Hypothalamus (tissue), 51 donors: ENCODE measurements around the gene KCNK10.
"Not testable (repeated sequence)": the region's sequence is repeated elsewhere in the genome, so short reads cannot be mapped to it uniquely, and the experiment has no call there.

Source experiments
- DNase-seq, 51 donors: peaks; one replicate each; lab custom pipeline; 2025; lab: John Stamatoyannopoulos, UW

KCNK10 gene

GRCh38 chr14:88272390-88273269, 50.4 kb downstream of the KCNK10 start:
- DNase-seq, result no peak

- no peak for DNase-seq
Observed at GRCh38 chr14:88271205-88271604, 51.9 kb downstream of the KCNK10 start.

GRCh38 chr14:88270776-88271175, 52.3 kb downstream of the KCNK10 start:
- DNase-seq, result no peak

- DNase-seq, result no peak
Observed at GRCh38 chr14:88269806-88270420, 53.2 kb downstream of the KCNK10 start.

GRCh38 chr14:88266474-88266873, 56.6 kb downstream of the KCNK10 start:
- DNase-seq, result no peak

GRCh38 chr14:88264116-88264515, 59.0 kb downstream of the KCNK10 start:
- no peak for DNase-seq

- DNase-seq, result not testable (repeated sequence)
Observed at GRCh38 chr14:88261302-88261701, 61.8 kb downstream of the KCNK10 start.

- DNase-seq, result no peak
Observed at GRCh38 chr14:88258021-88258420, 65.0 kb downstream of the KCNK10 start.

- no peak for DNase-seq
Observed at GRCh38 chr14:88256997-88257950, 65.8 kb downstream of the KCNK10 start.

- no peak for DNase-seq
Observed at GRCh38 chr14:88255798-88256197, 67.3 kb downstream of the KCNK10 start.

- no peak for DNase-seq
Observed at GRCh38 chr14:88255196-88255595, 67.9 kb downstream of the KCNK10 start.

GRCh38 chr14:88252498-88252897, 70.6 kb downstream of the KCNK10 start:
- no peak for DNase-seq

GRCh38 chr14:88251650-88252049, 71.4 kb downstream of the KCNK10 start:
- no peak for DNase-seq

GRCh38 chr14:88249266-88249665, 73.8 kb downstream of the KCNK10 start:
- no peak for DNase-seq

GRCh38 chr14:88248606-88249005, 74.5 kb downstream of the KCNK10 start:
- DNase-seq, result no peak

GRCh38 chr14:88247228-88247627, 75.8 kb downstream of the KCNK10 start:
- DNase-seq, result no peak

- DNase-seq, result no peak
Observed at GRCh38 chr14:88245321-88245720, 77.7 kb downstream of the KCNK10 start.

GRCh38 chr14:88243946-88244345, 79.1 kb downstream of the KCNK10 start:
- DNase-seq, result no peak

GRCh38 chr14:88242446-88242845, 80.6 kb downstream of the KCNK10 start:
- no peak for DNase-seq

- DNase-seq, result no peak
Observed at GRCh38 chr14:88241810-88242209, 81.3 kb downstream of the KCNK10 start.

- no peak for DNase-seq
Observed at GRCh38 chr14:88234442-88234841, 88.6 kb downstream of the KCNK10 start.
